ENCODE data around the gene PGBD5. TPM values are rescaled to one million over a fixed set of nuclear protein-coding genes. Genes with fewer than 3 reads are reported as not detected.
A peak's percentile ranks its signal among the peaks of the same experiment; 100 is the strongest.

PGBD5 gene
- total and polyA plus RNA-seq, 5 donors from 2014 or later = not detected

DNA sequence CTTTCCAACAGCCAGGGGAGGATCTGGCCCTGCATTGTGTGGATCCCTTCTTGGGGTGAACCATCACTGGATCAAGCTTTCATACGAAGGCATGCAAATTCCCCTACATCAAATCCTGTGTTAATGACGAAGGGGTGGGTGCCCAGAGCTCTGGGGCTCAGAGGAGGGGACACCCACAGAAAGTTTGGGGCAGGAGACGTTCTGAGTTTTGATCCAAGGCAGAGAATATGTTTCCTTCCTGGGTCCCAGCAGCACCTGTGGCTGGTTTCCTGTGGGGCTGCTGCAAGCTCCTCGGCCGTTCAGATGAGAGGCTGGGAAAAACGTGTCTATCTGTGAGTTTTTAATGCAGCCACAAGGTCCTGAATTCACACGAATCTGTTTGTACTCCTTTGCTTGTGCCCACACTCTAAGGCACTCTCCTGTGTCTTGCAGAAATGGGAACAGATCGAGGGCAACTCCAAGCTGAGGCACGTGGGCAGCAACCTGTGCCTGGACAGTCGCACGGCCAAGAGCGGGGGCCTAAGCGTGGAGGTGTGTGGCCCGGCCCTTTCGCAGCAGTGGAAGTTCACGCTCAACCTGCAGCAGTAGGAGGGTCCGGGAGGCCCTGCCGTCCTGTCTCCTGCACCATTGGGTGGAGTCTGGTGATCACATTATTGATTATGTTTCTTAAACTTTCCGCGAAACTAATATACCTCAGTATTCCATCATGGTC lies 147.1 kb downstream of the PGBD5 start:
- H3K4me3 ChIP-seq (ENCODE audit: low read depth, low read length) = no peak overlapping the region
- H3K4me1 ChIP-seq (ENCODE audit: control insufficient read depth, insufficient read depth, low read length, poor library complexity, severe bottlenecking) = peaks cover 6% of the 10 kb centered on the region
- ATAC-seq (ENCODE audit: low read depth in 2 of 2) (no peak), DNase-seq (no peak)
- H3K36me3 ChIP-seq (ENCODE audit: control insufficient read depth, insufficient read depth, low read length) = peaks cover 10% of the 10 kb centered on the region
- peak overlapping the region in 1 of 3 donors; percentile 42 for H3K27ac Mint-ChIP-seq
- H3K9me3 ChIP-seq (ENCODE audit: control insufficient read depth in 2 of 2, low read length in 2 of 2) = no peaks in the 10 kb centered on the region
- H3K36me3 Mint-ChIP-seq = peaks cover 17% of the 10 kb centered on the region
- peaks cover 0 to 23% (median 8%) of the 10 kb centered on the region in 4 donors for H3K4me1 Mint-ChIP-seq
- no peak overlapping the region for H3K27ac ChIP-seq (ENCODE audit: insufficient read depth, low read length, poor library complexity, severe bottlenecking)
- H3K4me3 Mint-ChIP-seq = peak overlapping the region in 2 of 4 donors; percentile 22 to 64
- no peaks in the 10 kb centered on the region for H3K9me3 Mint-ChIP-seq
- no peaks in the 10 kb centered on the region for H3K27me3 ChIP-seq (ENCODE audit: control insufficient read depth, insufficient read depth, low read length)
- H3K27me3 Mint-ChIP-seq = no peaks in the 10 kb centered on the region

- Histone ChIP-seq H3K9me3 (ENCODE audit: control insufficient read depth in 2 of 2, low read length in 2 of 2) (no peaks in the 10 kb centered on the region), H3K27me3 (ENCODE audit: control insufficient read depth, insufficient read depth, low read length) (no peaks in the 10 kb centered on the region), H3K36me3 (ENCODE audit: control insufficient read depth, insufficient read depth, low read length) (peaks cover 10% of the 10 kb centered on the region), H3K4me1 (ENCODE audit: control insufficient read depth, insufficient read depth, low read length, poor library complexity, severe bottlenecking) (peaks cover 13% of the 10 kb centered on the region), H3K4me3 (ENCODE audit: low read depth, low read length) (no peak overlapping the region), H3K27ac (ENCODE audit: insufficient read depth, low read length, poor library complexity, severe bottlenecking) (no peak overlapping the region)
- Mint-ChIP-seq H3K4me3 (no peak overlapping the region), H3K36me3 (peaks cover 17% of the 10 kb centered on the region), H3K27ac (peak overlapping the region in 2 of 3 donors; percentile 42 to 45), H3K27me3 (no peaks in the 10 kb centered on the region), H3K9me3 (no peaks in the 10 kb centered on the region), H3K4me1 (peaks cover 0 to 29% (median 12%) of the 10 kb centered on the region in 4 donors)
- DNase-seq (no peak), ATAC-seq (ENCODE audit: low read depth in 2 of 2) (no peak)
Observed at GRCh38 chr1:230278376-230278775, 147.8 kb downstream of the PGBD5 start.

DNA sequence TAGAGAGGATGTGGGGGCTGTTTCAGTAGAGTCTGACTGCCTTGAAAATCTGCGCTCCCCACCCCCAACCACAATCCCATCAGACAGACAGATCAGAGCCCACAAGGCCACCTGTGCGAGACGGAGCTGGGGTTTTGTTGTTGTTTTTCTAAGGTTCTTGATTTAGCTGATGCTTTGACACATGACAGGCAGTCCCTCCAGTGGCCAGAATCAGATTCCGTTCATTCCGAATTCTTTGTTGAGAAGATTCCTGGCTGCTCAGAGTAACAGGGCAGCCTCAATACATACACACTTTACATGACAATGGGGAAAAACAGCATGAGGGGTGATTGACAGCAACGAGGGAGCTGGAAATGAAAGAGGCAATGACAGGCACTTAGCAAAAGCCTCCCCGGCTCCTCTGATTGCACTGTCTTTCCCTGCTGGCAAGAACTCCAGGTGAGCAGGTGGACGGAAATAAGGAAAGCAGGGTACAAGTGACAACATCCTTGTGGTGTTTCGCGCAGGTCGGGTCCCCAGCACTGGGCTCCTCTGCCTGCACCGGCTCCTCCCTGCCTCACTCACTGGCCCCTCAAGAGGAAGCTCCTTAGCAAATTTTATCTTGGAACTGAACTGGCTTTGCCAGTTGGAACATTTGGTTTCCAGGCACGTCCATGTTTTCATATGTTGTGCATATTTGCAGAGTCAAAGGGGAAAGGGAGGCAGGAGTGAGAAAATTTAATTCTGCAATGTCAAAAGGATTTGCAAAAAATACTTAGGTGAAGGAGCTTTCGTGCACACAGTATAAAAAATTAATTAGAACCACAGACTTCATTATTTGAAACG lies 148.7 kb downstream of the PGBD5 start:
- Mint-ChIP-seq H3K9me3 (no peaks in the 10 kb centered on the region), H3K4me3 (peak overlapping the region in 1 of 4 donors; percentile 12), H3K27ac (peak overlapping the region in 2 of 3 donors; percentile 42 to 71), H3K36me3 (peaks cover 17% of the 10 kb centered on the region), H3K4me1 (peaks cover 0 to 38% (median 18%) of the 10 kb centered on the region in 4 donors), H3K27me3 (no peaks in the 10 kb centered on the region)
- no peak overlapping the region for H3K4me3 ChIP-seq (ENCODE audit: low read depth, low read length)
- peaks cover 10% of the 10 kb centered on the region for H3K36me3 ChIP-seq (ENCODE audit: control insufficient read depth, insufficient read depth, low read length)
- peaks cover 11% of the 10 kb centered on the region for H3K4me1 ChIP-seq (ENCODE audit: control insufficient read depth, insufficient read depth, low read length, poor library complexity, severe bottlenecking)
- DNase-seq = peak in 1 of 3 donors; percentile 39
- no peak for ATAC-seq (ENCODE audit: low read depth in 2 of 2)
- H3K27ac ChIP-seq (ENCODE audit: insufficient read depth, low read length, poor library complexity, severe bottlenecking) = no peak overlapping the region
- H3K9me3 ChIP-seq (ENCODE audit: control insufficient read depth in 2 of 2, low read length in 2 of 2) = no peaks in the 10 kb centered on the region
- H3K27me3 ChIP-seq (ENCODE audit: control insufficient read depth, insufficient read depth, low read length) = no peaks in the 10 kb centered on the region

- no peak for ATAC-seq (ENCODE audit: low read depth in 2 of 2)
- peaks cover 8% of the 10 kb centered on the region for H3K4me1 ChIP-seq (ENCODE audit: control insufficient read depth, insufficient read depth, low read length, poor library complexity, severe bottlenecking)
- no peaks in the 10 kb centered on the region for H3K9me3 ChIP-seq (ENCODE audit: control insufficient read depth in 2 of 2, low read length in 2 of 2)
- no peaks in the 10 kb centered on the region for H3K9me3 Mint-ChIP-seq
- peaks cover 18% of the 10 kb centered on the region for H3K36me3 Mint-ChIP-seq
- no peak overlapping the region for H3K4me3 Mint-ChIP-seq
- no peak overlapping the region for H3K27ac Mint-ChIP-seq
- H3K36me3 ChIP-seq (ENCODE audit: control insufficient read depth, insufficient read depth, low read length) = peaks cover 10% of the 10 kb centered on the region
- no peaks in the 10 kb centered on the region for H3K27me3 ChIP-seq (ENCODE audit: control insufficient read depth, insufficient read depth, low read length)
- H3K4me1 Mint-ChIP-seq = peaks cover 0 to 38% (median 15%) of the 10 kb centered on the region in 4 donors
- H3K4me3 ChIP-seq (ENCODE audit: low read depth, low read length) = no peak overlapping the region
- H3K27me3 Mint-ChIP-seq = no peaks in the 10 kb centered on the region
- DNase-seq = no peak
- no peak overlapping the region for H3K27ac ChIP-seq (ENCODE audit: insufficient read depth, low read length, poor library complexity, severe bottlenecking)
Observed at GRCh38 chr1:230276401-230276800, 149.7 kb downstream of the PGBD5 start.

- H3K4me3 Mint-ChIP-seq = peak overlapping the region; percentile 24 to 70 (median 68)
- H3K9me3 Mint-ChIP-seq = no peaks in the 10 kb centered on the region
- H3K27ac Mint-ChIP-seq = peak overlapping the region; percentile 74 to 93 (median 80)
- Histone ChIP-seq H3K4me1 (ENCODE audit: control insufficient read depth, insufficient read depth, low read length, poor library complexity, severe bottlenecking) (peaks cover 20% of the 10 kb centered on the region), H3K36me3 (ENCODE audit: control insufficient read depth, insufficient read depth, low read length) (peaks cover 7% of the 10 kb centered on the region), H3K27me3 (ENCODE audit: control insufficient read depth, insufficient read depth, low read length) (no peaks in the 10 kb centered on the region), H3K4me3 (ENCODE audit: low read depth, low read length) (peak overlapping the region; percentile 27), H3K27ac (ENCODE audit: insufficient read depth, low read length, poor library complexity, severe bottlenecking) (no peak overlapping the region), H3K9me3 (ENCODE audit: control insufficient read depth in 2 of 2, low read length in 2 of 2) (no peaks in the 10 kb centered on the region)
- no peaks in the 10 kb centered on the region for H3K27me3 Mint-ChIP-seq
- ATAC-seq (ENCODE audit: low read depth in 2 of 2) (peak in 1 of 2 donors; percentile 35), DNase-seq (peak in 1 of 3 donors; percentile 45)
- peaks cover 12 to 48% (median 23%) of the 10 kb centered on the region in 4 donors for H3K4me1 Mint-ChIP-seq
- peaks cover 16% of the 10 kb centered on the region for H3K36me3 Mint-ChIP-seq
Observed at GRCh38 chr1:230274254-230274653, 151.9 kb downstream of the PGBD5 start.

DNA sequence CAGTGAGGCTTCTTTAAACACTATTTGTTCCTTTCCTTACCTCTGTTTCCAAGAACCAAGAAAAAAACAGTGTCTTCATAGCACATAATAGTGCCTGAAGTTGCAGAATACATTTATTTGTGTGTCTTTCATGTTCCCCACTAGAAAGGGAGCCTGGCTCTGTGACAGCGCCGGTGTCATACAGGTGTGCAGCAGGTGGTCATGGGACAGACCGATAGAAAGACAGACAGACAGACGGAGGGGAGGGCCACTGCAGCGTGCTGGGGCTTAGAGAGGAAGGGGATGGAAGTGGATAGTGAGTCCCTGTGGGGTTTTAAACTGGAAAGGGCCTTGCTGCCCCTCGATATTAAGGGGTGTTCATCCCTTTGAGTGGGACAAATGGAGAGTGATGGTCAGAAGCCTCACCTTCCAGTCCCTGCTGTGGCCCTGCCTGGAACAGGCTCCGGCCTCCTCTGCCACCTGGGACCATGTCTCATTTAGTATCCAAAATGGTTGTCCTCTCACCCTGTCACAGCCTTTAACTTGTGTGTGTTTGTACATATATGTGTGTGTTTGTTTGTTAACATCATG lies 152.9 kb downstream of the PGBD5 start:
- H3K27ac Mint-ChIP-seq = peak overlapping the region in 2 of 3 donors; percentile 4 to 74
- no peaks in the 10 kb centered on the region for H3K9me3 Mint-ChIP-seq
- peaks cover 12 to 51% (median 23%) of the 10 kb centered on the region in 4 donors for H3K4me1 Mint-ChIP-seq
- no peak overlapping the region for H3K4me3 ChIP-seq (ENCODE audit: low read depth, low read length)
- H3K4me3 Mint-ChIP-seq = peak overlapping the region in 2 of 4 donors; percentile 17 to 19
- H3K27me3 ChIP-seq (ENCODE audit: control insufficient read depth, insufficient read depth, low read length) = no peaks in the 10 kb centered on the region
- no peaks in the 10 kb centered on the region for H3K9me3 ChIP-seq (ENCODE audit: control insufficient read depth in 2 of 2, low read length in 2 of 2)
- H3K27ac ChIP-seq (ENCODE audit: insufficient read depth, low read length, poor library complexity, severe bottlenecking) = no peak overlapping the region
- no peak for ATAC-seq (ENCODE audit: low read depth in 2 of 2)
- H3K36me3 ChIP-seq (ENCODE audit: control insufficient read depth, insufficient read depth, low read length) = peaks cover 7% of the 10 kb centered on the region
- peaks cover 11% of the 10 kb centered on the region for H3K36me3 Mint-ChIP-seq
- no peak for DNase-seq
- H3K4me1 ChIP-seq (ENCODE audit: control insufficient read depth, insufficient read depth, low read length, poor library complexity, severe bottlenecking) = peaks cover 20% of the 10 kb centered on the region
- H3K27me3 Mint-ChIP-seq = no peaks in the 10 kb centered on the region

- peaks cover 15% of the 10 kb centered on the region for H3K36me3 Mint-ChIP-seq
- H3K4me1 Mint-ChIP-seq = peaks cover 12 to 51% (median 23%) of the 10 kb centered on the region in 4 donors
- no peak for ATAC-seq (ENCODE audit: low read depth in 2 of 2)
- no peaks in the 10 kb centered on the region for H3K9me3 Mint-ChIP-seq
- Histone ChIP-seq H3K4me3 (ENCODE audit: low read depth, low read length) (no peak overlapping the region), H3K9me3 (ENCODE audit: control insufficient read depth in 2 of 2, low read length in 2 of 2) (no peaks in the 10 kb centered on the region), H3K27me3 (ENCODE audit: control insufficient read depth, insufficient read depth, low read length) (no peaks in the 10 kb centered on the region), H3K4me1 (ENCODE audit: control insufficient read depth, insufficient read depth, low read length, poor library complexity, severe bottlenecking) (peaks cover 20% of the 10 kb centered on the region), H3K36me3 (ENCODE audit: control insufficient read depth, insufficient read depth, low read length) (peaks cover 7% of the 10 kb centered on the region), H3K27ac (ENCODE audit: insufficient read depth, low read length, poor library complexity, severe bottlenecking) (no peak overlapping the region)
- H3K27ac Mint-ChIP-seq = peak overlapping the region in 2 of 3 donors; percentile 34 to 74
- H3K4me3 Mint-ChIP-seq = no peak overlapping the region
- H3K27me3 Mint-ChIP-seq = no peaks in the 10 kb centered on the region
- no peak for DNase-seq
Observed at GRCh38 chr1:230272557-230272956, 153.6 kb downstream of the PGBD5 start.
